GM21515 (cell line): ENCODE measurements around the gene MESD.

Experiments used
- ATAC-seq: cut with Tn5 transposase; IDR thresholded peaks from one replicate; pipeline ENCODE4 v1.9.1; 2021; ENCODE audit not compliant: unreplicated experiment

Gene MESD

DNA sequence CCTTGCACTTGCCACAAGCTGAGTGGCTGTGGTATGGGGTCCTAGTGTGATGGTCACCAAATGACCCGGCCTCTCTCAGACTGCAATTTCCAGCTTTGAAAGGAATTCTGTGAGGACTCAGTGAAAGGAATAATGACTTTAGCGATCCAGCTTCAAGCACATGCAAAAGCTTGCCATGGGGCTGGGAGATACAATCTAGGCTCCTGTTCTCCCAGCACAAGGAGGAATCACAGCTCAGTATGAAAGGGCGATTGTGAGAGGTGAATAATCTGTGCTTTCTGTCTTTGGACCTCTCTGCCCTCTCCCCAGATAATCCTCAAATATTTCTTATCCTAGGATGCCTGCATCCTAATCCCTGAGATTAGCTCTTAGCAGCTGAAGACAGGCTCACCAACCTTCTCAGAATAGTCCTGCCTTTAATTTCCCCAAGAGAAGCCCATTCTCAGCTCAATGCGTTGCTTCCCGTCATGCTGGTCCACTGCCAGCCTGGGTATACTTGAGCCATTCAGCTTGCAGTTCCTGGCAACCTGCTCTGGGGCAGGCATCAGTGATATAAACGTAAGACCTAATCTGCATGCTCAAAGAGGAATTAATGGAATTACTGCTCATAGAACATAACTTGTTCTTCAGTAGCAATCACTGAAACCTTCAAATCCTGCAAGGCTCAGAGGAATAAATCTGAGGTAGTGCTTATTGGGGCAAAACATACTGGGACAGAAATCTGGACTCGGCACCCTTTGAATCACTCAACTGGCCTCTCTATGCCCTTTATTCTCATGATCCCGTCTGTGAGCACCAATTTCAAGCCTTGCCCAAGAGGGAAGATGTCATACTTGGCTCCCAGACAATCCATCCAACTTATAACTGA lies 26.2 kb upstream of the MESD start:
- no peak for ATAC-seq

DNA sequence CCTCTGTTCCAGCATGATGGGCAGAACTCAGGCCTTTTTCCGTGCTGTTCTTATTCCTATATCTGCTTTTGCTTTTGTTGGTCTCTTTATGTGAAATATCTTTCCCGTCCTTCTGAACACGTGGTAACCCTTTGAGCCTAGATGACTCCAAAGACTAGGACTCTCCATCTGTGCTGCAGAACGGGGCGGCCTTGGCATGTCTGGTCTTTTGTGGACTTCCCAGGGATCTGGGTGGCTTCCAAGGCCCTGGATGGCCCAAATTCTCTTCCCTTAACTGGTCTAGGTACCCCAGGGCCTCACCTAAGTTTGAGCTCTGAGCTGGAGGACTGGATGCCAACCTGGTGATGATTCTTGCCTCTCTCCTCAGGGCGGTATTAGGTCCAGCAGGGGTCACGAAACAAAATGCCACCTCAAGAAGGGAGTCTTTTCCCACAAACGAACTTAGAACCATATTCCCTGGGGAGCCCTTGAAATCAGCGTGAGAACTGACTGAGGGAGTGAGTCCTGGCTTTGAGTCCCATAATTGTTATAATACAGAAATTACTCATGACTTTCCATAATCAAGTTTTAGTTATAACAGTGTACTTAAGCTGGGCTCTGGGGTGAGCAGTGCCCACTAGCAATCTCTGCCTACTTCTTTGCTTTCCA lies 25.0 kb upstream of the MESD start:
- no peak for ATAC-seq

DNA sequence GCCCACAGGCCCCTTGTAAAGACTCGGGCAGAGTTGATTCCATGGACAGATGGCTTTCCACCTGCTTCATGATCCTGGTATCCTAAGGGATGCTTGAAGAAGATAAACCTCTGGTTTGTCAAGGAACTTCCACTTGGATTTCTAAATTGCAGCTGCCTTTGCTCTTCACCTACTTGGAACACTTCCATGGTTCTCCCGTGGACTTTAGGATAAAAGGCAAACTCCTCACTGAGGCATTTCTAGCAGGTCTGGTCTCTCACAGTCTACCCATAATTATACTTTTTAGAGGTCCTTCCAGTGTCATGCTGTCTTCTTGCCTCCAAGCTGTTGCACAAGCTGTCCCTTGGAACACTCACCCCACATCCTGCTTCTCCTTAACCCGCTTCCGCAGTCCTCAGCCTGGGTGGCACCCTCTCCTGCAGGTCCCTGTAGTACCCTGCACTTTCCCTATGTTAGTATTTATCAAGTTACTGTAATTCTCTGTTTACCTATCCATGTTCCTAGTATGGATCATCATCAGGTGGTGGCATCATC lies 23.8 kb upstream of the MESD start:
- no peak for ATAC-seq

DNA sequence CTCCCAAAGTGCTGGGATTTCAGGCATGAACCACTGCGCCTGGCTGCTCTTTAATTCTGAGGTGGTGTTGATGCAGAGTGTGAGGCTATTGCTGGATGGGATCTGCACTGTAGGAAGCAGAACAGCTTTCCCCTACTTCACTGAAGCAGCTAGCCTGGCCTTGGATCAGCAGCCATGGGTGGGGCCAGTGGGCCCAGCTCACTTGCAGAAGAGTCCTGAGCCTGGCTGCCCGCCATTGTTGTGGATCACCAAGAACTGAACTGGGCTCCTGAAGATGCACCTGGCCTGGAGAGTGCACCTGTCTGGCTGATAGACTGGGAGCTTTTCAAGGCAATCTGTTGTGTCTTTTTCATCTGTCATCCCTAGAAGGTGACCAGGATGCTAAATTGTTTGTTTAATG lies 23.0 kb upstream of the MESD start:
- no peak for ATAC-seq

DNA sequence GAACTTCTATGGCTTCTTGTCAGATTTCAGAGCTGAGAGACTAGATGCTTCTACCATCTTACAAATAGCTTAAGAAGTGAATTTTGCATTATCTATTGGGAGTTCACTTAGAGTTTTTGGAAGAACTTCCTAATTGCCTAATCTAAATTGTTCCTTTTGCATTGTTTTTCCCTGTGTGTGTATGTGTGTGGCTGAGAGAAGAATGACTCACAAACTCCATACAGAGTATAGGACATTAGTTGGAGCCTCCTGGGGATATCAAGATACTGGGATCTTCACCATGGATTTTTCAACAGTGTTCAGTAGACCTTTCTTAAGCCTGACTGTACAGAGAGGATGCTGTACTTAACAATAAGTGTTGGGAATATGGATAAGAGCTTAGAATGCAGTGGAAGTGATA lies 22.0 kb upstream of the MESD start:
- ATAC-seq, result no peak

DNA sequence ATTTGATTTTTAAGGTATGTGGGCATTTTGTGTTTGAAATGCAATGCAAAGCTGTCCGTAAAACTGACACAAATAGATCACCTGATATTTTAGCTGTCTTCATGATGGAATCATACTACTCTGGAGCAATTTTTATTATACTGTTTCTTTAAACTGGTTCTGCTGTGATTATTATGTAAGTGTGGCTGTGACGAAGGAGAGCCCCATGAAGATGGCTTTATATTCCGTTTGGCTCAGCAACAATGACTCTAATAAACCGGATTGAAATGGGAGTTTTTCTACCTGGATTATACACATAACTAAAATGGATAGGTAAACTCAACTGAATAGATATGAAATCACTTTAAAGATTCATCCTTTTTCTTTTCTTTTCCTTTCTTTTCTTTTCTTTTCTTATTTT lies 20.5 kb upstream of the MESD start:
- no peak for ATAC-seq

DNA sequence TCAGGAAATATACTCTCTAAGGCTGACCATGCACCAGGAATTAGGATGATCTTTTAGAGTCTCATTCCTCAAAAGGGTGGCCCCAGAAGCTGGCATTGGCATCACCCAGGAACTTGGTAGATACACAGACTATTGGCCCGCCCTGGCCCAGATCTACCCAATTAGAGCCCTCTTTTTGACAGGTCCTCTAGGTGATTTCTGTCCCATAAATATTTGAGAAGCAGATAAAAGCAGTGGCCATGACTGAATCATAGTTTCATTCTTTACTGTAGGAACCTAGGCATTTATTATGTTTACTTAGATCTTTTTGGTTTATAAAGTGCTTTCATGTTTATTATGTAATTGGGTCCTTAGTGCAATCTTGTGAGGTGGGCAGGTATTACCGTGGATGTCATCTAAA lies 18.7 kb upstream of the MESD start:
- no peak for ATAC-seq

DNA sequence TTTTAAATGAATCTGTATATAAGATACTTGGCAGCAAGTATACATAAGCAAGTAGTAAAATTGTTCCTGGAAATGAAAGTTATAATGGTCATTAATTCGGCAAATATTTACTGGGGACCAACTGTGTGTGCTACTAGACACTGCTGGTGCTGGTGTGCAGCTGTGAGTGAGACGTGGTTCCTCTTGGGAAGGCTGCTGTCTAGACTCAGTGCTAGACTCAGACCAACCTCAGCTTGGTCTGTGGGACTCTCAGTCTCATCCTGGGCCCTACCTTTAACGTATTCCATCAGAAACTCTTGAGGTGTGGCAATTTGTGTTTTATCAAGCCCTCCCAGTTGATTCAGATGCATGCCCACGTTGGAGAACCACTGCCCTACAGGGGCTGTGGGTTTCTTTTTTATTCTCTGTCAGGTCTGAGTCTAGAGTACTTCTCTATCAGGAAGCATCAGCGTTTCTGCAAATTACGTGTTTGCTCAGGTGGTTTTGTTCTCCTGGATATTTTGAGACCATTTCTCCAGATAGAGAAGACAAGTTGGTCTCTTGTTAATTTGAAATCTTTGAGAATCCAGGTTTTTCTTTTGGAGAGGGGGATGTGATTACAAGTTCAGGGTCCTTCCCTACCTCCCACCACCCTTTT lies 17.9 kb upstream of the MESD start:
- no peak for ATAC-seq

DNA sequence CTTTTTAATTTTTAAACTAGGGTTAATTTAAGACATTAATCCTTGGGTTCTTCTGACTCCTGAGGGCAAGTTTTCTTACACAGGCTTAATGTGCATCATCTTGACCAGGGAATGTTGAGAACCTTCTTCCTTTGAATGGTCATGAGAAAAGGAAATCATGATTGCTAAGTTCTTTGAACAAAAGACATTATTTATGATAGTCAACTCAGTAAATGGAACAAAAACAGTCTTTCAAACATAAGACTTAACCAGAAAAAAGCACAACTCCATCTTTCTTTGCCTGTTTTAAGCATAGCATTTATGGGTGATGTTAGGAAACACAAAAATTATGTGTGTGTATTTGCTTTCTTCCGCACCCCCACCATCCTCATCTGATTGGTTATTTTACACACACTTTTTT lies 16.5 kb upstream of the MESD start:
- no peak for ATAC-seq

DNA sequence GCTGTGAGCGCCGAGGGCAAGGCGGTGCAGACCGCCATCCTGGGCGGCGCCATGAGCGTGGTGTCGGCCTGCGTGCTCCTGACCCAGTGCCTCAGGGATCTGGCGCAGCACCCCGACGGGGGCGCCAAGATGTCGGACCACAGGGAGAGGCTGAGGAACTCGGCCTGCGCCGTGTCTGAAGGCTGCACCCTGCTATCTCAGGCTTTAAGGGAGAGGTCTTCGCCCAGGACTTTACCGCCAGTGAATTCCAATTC lies 13.4 kb upstream of the MESD start:
- no peak for ATAC-seq

DNA sequence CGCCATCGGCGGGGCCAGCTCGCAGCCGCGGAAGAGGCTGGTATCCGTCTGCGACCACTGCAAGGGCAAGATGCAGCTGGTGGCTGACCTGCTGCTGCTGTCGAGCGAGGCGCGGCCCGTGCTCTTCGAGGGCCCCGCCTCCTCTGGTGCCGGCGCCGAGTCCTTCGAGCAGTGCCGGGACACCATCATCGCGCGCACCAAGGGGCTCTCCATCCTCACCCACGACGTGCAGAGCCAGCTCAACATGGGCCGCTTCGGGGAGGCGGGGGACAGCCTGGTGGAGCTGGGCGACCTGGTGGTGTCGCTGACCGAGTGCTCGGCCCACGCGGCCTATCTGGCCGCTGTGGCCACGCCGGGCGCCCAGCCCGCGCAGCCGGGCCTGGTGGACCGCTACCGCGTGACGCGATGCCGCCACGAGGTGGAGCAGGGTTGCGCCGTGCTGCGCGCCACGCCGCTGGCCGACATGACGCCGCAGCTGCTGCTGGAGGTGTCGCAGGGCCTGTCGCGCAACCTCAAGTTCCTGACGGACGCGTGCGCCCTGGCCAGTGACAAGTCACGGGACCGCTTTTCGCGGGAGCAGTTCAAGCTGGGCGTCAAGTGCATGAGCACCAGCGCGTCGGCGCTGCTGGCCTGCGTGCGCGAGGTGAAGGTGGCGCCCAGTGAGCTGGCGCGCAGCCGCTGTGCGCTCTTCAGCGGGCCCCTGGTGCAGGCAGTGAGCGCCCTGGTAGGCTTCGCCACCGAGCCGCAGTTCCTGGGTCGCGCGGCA lies 12.9 kb upstream of the MESD start:
- no peak for ATAC-seq

DNA sequence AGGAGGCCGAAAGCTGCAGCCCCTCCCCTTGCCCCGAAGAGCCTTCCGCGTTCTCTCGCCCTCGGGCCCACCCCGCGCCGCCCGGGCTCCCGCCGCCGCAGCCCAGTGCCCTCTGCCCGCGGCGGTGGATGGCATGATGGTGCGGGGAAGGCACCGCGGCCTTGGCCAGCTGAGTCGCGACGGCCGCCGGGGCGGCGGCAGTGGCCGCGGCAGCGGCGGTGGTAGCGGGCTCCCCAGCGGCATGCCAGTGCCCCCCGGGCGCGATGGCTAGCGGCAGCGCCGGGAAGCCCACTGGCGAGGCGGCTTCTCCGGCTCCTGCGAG lies 12.4 kb upstream of the MESD start:
- no peak for ATAC-seq

DNA sequence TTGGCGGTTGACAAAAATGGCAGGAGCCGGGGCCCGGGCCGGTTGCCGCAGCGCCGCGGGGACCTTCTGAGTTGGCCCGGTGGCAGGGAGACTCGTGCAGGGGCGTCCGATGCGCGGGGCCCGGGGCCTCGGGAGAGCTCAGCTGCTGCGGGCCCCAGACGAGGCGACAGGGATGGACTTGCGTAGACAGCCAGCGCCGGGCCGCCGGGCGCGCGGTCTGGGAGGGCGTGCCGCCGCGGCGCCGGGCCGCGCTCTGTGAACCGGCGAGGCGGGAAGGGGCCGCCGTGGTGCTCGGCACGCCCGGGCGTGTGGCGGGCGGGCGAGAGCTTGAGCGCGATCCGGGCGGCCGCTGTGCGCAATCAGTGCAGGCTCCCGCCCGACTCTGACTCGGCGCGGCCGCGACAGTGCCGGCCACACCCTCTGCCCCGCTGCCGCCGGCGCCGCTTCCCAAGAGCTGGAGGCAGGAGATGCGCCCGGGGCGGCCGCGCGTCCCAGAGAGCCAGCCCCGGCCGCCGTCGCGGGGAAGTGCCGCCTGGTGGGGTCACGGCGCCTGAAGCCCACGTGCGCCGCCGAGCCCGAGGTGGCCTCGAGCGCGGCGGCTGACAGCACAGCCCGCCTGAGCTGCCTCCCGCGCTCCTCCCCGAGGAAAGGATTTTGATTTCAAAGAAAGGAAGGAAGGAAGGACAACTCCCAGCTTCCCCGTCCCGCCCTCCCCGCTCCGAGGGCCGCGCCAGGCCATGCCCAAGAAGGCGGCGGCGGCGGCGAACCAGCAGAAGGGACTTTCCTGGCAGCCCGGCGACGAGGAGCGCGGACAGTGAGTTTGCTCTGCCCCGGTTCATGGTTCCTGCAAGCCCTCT lies 11.8 kb upstream of the MESD start:
- peak; percentile 36 for ATAC-seq

DNA sequence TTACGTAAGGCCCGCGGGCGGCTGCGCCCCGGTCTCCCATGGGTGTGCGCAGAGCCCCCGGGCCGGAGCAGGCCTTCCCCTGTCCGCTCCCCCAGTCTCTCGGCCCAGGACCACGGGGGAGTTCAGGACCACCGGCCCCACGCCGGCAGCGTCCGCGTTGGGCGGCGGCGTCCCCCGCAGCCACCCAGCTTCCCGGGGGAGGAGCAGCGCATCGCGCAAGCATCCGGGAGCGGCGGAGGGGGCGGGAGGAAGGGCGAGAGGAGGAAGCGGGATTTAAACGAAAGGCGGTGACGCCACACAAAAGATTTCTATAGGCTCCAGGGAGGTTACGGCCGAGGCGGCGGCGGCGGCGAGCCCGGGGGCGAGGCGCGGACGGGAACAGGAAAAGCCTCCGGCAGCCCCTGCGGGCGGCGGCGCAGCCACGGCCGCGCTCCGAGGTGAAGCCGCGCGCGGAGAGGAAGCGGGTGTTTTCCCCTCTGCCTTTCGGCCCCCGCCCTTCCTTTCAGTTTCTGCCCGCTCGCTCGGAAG lies 11.1 kb upstream of the MESD start, which contains the start of gene TLNRD1:
TSS of gene TLNRD1 (plus strand) at position 300 of the 528 bp plus-strand sequence. CDS start 1,349 bp downstream, outside the sequence.
- peak; percentile 55 for ATAC-seq

DNA sequence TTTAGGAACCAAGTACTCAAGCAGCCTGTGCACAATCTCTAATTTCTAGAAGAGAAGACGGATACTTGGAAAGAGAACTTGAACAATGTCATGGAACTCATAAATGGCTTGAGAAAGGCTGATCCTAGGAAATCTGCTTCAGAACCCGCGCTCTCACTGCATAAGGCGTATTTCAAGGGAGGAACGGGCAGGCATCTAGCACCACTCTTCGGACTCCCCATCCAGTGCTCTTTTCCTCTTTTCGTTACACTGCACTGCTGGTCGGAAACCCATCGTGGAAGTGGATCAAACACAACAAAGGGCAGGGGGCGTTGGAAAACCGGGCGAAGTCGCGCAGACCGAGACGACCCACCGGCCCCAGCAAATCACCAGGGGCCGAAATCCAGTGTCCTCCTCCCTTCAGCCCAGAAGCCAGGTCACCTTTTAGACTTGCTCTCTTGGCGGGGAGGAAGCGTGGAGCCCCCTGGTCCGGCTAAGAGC lies 10.6 kb upstream of the MESD start:
- ATAC-seq, result no peak

DNA sequence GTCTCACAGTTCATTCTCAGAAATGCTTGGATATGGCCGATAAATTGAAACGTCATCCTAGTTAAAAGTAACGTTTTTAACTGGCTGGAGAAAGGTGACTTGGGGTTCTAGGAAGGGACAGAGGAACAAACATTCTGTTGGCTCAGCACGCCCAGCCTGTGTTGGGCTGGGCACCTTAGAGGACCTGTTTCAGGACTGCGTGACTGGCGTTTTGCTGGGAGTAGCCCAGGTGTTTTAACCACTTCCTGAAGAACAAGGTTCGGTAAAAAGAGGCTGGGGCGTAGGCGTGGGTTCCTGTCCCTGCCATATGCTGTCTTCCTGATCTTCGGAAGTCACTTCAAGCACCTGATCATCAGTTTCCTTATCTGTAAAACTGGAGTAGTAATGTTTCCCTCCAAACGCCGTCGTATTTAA lies 10.0 kb upstream of the MESD start:
- ATAC-seq, result peak; percentile 37

DNA sequence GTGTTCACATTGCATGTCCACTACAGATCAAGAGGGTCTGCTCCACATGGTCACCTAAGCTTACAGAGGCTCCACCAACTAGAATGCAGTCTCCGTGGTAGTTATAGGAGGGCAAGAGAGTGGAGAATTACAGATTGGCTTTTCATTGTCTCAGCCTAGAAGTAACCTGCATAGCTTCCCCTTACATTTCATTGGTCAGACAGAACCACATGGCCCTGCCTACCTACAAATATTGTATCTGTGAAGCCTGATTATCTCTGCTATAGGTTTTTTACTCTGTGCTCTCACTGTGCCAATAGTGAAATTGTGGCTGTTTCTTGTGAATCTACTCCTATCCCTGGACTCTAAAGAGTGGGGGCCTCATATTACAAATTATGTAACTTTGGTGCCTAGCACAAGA lies 8.6 kb upstream of the MESD start:
- ATAC-seq, result no peak

DNA sequence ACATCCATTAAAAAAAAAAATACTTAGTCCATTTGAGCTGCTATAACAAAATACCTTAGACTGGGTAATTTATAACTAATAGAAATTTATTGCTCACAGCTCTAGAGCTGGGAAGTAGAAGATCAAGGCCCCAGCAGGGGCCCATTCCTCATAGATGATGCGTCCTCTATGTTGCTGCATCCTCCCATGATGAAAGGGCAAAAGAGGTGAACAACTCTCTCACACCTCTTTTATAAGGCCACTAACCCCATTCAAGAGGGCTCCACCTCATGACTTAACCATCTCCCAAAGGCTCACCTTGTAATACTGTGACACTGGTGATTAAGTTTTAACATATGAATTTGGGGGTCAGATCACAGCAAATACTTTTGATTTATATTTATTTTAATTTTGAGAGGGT lies 8.1 kb upstream of the MESD start:
- no peak for ATAC-seq

DNA sequence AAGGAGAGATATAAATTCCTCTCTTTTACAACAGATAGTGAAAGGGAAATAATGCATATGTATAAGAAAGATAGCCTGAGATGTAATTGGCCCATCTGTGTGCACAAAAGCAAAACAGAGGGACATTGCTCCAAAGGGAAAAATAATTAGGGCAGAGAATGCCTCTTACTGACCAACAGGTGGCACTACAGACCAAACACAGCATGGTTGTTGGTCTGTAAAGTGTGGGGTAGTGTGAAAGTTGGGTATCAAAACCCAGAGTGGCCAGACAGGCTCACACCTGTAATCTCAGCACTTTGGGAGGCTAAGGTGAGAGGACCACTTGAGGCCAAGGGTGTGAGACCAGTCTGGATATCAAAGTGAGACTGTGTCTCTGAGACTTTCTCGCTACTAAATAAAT lies 6.6 kb upstream of the MESD start:
- no peak for ATAC-seq

DNA sequence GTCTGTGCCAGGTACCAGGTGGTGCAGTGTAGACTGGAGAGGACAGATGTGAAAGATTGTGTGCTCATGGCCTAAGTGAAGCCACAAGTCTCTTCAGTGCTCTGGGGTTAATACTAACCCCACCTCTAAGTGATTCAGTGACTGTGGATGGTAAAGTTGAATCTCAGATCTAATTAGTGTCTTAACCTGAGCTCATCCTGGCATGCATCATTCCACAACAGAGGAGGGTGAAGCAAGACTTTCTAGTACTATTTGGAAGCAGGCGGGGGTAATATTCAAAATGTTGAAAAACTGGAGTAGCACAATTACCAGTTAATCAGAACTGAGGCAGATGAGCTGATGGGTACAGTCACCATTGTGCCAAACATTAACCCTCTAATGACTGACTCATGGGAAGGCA lies 2.8 kb upstream of the MESD start:
- no peak for ATAC-seq
